ENCODE results near the gene ZNF512B. TPM values are rescaled to one million over a fixed set of nuclear protein-coding genes. Genes with fewer than 3 reads are reported as not detected.
"Not testable (repeated sequence)": the region's sequence is repeated elsewhere in the genome, so short reads cannot be mapped to it uniquely, and the experiment has no call there.

Gene ZNF512B
- total RNA-seq (2014; rRNA removed; shearing (Covaris generic)) (5.6 and 7.2 TPM in 2 replicates), total RNA-seq (2022) (13.6 and 14.3 TPM in 2 replicates), Bru-seq, nascent RNA (percentile 45 among the genes with signal in this experiment), BruChase-seq, experiment 1, labeled RNA remaining after a 6-hour chase (percentile 55 among the genes with signal in this experiment), BruChase-seq, experiment 2, labeled RNA remaining after a 2-hour chase (percentile 68 among the genes with signal in this experiment)
- long read RNA-seq, partial matches to known transcripts, result 0 of 7 reads
- long read RNA-seq, other reads (novel, unspliced or antisense), result 7 of 7 reads

GRCh38 chr20:63969838-63970713, at the start of gene ZNF512B:
ZNF512B (minus strand) TSS chr20:63969930; CDS start chr20:63967950, 1,980 bp downstream.
- Histone ChIP-seq H3K4me1 (ENCODE audit: insufficient read depth, low read length, poor library complexity, severe bottlenecking) (peaks cover 22% of the 10 kb centered on the region), H4K20me1 (ENCODE audit: insufficient read depth, low read length) (no peaks in the 10 kb centered on the region), H3K36me3 (ENCODE audit: insufficient read depth, low read length) (0 out of 2 replicates have a peak, but pooled peaks cover under 1% of the 10 kb centered on the region), H3K4me2 (ENCODE audit: low read length) (peak within 1 kb of the TSS; percentile 79), H3K27ac (ENCODE audit: low read depth, low read length, poor library complexity, severe bottlenecking) (peak within 1 kb of the TSS; percentile 1), H3K4me3 (ENCODE audit: low read depth, low read length, poor library complexity, severe bottlenecking) (peak within 1 kb of the TSS; percentile 72), H3K9me2 (ENCODE audit: insufficient read depth, low read length) (no peaks in the 10 kb centered on the region), H3K9me3 (ENCODE audit: low read length) (no peaks in the 10 kb centered on the region), H3K79me2 (ENCODE audit: insufficient read depth, low read depth, low read length) (no peaks in the 10 kb centered on the region), H2AFZ (ENCODE audit: low read length) (peak within 1 kb of the TSS; percentile 58; the same call in 1 of the 2 replicates)
- intact Hi-C loops (cut with micrococcal nuclease; ENCODE audit: unreplicated experiment), result loop anchor here (5.0 to 10.0 kb wide), 2 partner anchors 103 to 345 kb away; partner anchors contain the start of genes GMEB2 and TPD52L2
- POLR2A ChIA-PET, result no interaction called here
- no TSS peak for BruUV-seq (replicated peaks)
- no peak for TF ChIP-seq CTCF (conservative IDR thresholded peaks at IDR 0.05; ENCODE audit: low read length)
- no peak for TF ChIP-seq EZH2phosphoT487 (IDR thresholded peaks at IDR 0.05; ENCODE audit: borderline replicate concordance, low read depth, low read length)
- peak; percentile 64 for DNase-seq (ENCODE audit: low spot score)
- CTCF ChIA-PET (ENCODE audit: unreplicated experiment), result no interaction called here

- ChIA-PET POLR2A (no interaction called here), CTCF (ENCODE audit: unreplicated experiment) (no interaction called here)
- no peak for TF ChIP-seq CTCF (conservative IDR thresholded peaks at IDR 0.05; ENCODE audit: low read length)
- no peak for TF ChIP-seq EZH2phosphoT487 (IDR thresholded peaks at IDR 0.05; ENCODE audit: borderline replicate concordance, low read depth, low read length)
- Histone ChIP-seq H3K27ac (ENCODE audit: low read depth, low read length, poor library complexity, severe bottlenecking) (no peak overlapping the region), H3K79me2 (ENCODE audit: insufficient read depth, low read depth, low read length) (no peaks in the 10 kb centered on the region), H3K9me2 (ENCODE audit: insufficient read depth, low read length) (no peaks in the 10 kb centered on the region), H3K9me3 (ENCODE audit: low read length) (no peaks in the 10 kb centered on the region), H3K4me3 (ENCODE audit: low read depth, low read length, poor library complexity, severe bottlenecking) (no peak overlapping the region), H4K20me1 (ENCODE audit: insufficient read depth, low read length) (no peaks in the 10 kb centered on the region), H3K4me2 (ENCODE audit: low read length) (no peak overlapping the region), H2AFZ (ENCODE audit: low read length) (no peak overlapping the region), H3K4me1 (ENCODE audit: insufficient read depth, low read length, poor library complexity, severe bottlenecking) (peaks cover 13% of the 10 kb centered on the region), H3K36me3 (ENCODE audit: insufficient read depth, low read length) (peaks cover 81% of the 10 kb centered on the region)
- no TSS peak for BruUV-seq (replicated peaks)
- intact Hi-C loops (cut with micrococcal nuclease; ENCODE audit: unreplicated experiment), result no loop called here
- DNase-seq (ENCODE audit: low spot score), result no peak
Observed at GRCh38 chr20:64015635-64016034, 45.9 kb upstream of the ZNF512B start.

- POLR2A ChIA-PET; DNase-seq (ENCODE audit: low spot score): not testable (repeated sequence)
- peak overlapping the region; percentile 34 for H3K4me3 ChIP-seq (ENCODE audit: low read depth, low read length, poor library complexity, severe bottlenecking)
Observed at GRCh38 chr20:64012385-64013154, 42.8 kb upstream of the ZNF512B start.

More at GRCh38 chr20:64012385-64013154, 42.8 kb upstream of the ZNF512B start:
- TSS peak; percentile 19 for BruUV-seq (replicated peaks)
- Histone ChIP-seq H3K4me1 (ENCODE audit: insufficient read depth, low read length, poor library complexity, severe bottlenecking) (peaks cover 13% of the 10 kb centered on the region), H3K4me2 (ENCODE audit: low read length) (peak overlapping the region; percentile 41), H3K9me3 (ENCODE audit: low read length) (peaks cover 13% of the 10 kb centered on the region; the same call in 1 of the 2 replicates), H3K36me3 (ENCODE audit: insufficient read depth, low read length) (peaks cover 84% of the 10 kb centered on the region), H3K27ac (ENCODE audit: low read depth, low read length, poor library complexity, severe bottlenecking) (peak overlapping the region; percentile 68)
- H4K20me1 ChIP-seq (ENCODE audit: insufficient read depth, low read length); H2AFZ ChIP-seq (ENCODE audit: low read length); H3K79me2 ChIP-seq (ENCODE audit: insufficient read depth, low read depth, low read length); H3K9me2 ChIP-seq (ENCODE audit: insufficient read depth, low read length); CTCF ChIA-PET (ENCODE audit: unreplicated experiment); intact Hi-C loops (cut with micrococcal nuclease; ENCODE audit: unreplicated experiment): not testable (repeated sequence)
